Breast epithelium (tissue), 3 donors: ENCODE data around the gene MGST1.

ENCODE experiments used
- CTCF ChIP-seq, 3 donors: fragments of 450-650 bp; IDR thresholded peaks; one replicate each; pipeline ENCODE4 v1.5.1; 2016 to 2017; ENCODE audit warnings: antibody characterized with exemption in 3 of 3, mild to moderate bottlenecking in 3 of 3, moderate library complexity in 3 of 3
- POLR2A ChIP-seq: fragments of 450-650 bp; IDR thresholded peaks from one replicate; pipeline ENCODE4 v1.6.1; 2016; ENCODE audit warnings: antibody characterized with exemption, mild to moderate bottlenecking, moderate library complexity
- POLR2AphosphoS5 ChIP-seq, 3 donors: sonication (generic); formaldehyde crosslinking; IDR thresholded peaks; one replicate each; pipeline ENCODE4 v1.6.1; 2017; ENCODE audit warnings: antibody characterized with exemption in 3 of 3

- TF ChIP-seq CTCF (IDR thresholded peaks at IDR 0.05) (no peak), POLR2A (no peak), POLR2AphosphoS5 (IDR thresholded peaks at IDR 0.05) (no peak)
Measured at GRCh38 chr12:16345105-16345504, 2.3 kb upstream of the MGST1 start.
